Liver (tissue), 3 donors: ENCODE results near the gene LAMB4.

Source experiments
- ATF3 ChIP-seq: IDR thresholded peaks from 2 replicates; pipeline ENCODE4 v1.6.1; 2016; ENCODE audit warnings: antibody characterized with exemption
- CTCF ChIP-seq: fragments of 150-350 bp; IDR thresholded peaks from 2 replicates; pipeline ENCODE4 v1.5.1; 2017; ENCODE audit warnings: improper control_type of control experiment, low read depth, low read length; ENCODE audit not compliant: missing input control
- EGR1 ChIP-seq, 2 donors: IDR thresholded peaks; 2 replicates each; pipeline ENCODE4 v1.6.1; 2016 to 2018; ENCODE audit warnings: antibody characterized with exemption in 2 of 2, low read depth in 2 of 2
- FOXA1 ChIP-seq: IDR thresholded peaks from 2 replicates; pipeline ENCODE4 v1.6.1; 2016; ENCODE audit warnings: antibody characterized with exemption
- GABPA ChIP-seq, 2 donors: IDR thresholded peaks in 1 of 2; conservative IDR thresholded peaks in 1 of 2; 2 replicates each; pipeline ENCODE4 v1.6.1; 2016; ENCODE audit warnings: antibody characterized with exemption in 2 of 2, mild to moderate bottlenecking in 1 of 2, moderate library complexity in 1 of 2
- HNF4A ChIP-seq, 2 donors: conservative IDR thresholded peaks; 2 replicates each; pipeline ENCODE4 v1.6.1; 2016; ENCODE audit warnings: antibody characterized with exemption in 2 of 2, mild to moderate bottlenecking in 2 of 2
- HNF4G ChIP-seq: IDR thresholded peaks from 2 replicates; pipeline ENCODE4 v1.6.1; 2016; ENCODE audit warnings: antibody characterized with exemption
- JUND ChIP-seq, 2 donors: IDR thresholded peaks; 2 replicates each; pipeline ENCODE4 v1.6.1; 2016; ENCODE audit warnings: antibody characterized with exemption in 2 of 2
- MAX ChIP-seq: IDR thresholded peaks from 2 replicates; pipeline ENCODE4 v1.6.1; 2016; ENCODE audit warnings: antibody characterized with exemption
- RAD21 ChIP-seq, 2 donors: IDR thresholded peaks; 2 replicates each; pipeline ENCODE4 v1.6.1; 2016; ENCODE audit warnings: antibody characterized with exemption in 2 of 2, mild to moderate bottlenecking in 2 of 2
- REST ChIP-seq: IDR thresholded peaks from 2 replicates; pipeline ENCODE4 v1.6.1; 2016; ENCODE audit warnings: antibody characterized with exemption, mild to moderate bottlenecking
- TAF1 ChIP-seq: conservative IDR thresholded peaks from 2 replicates; pipeline ENCODE4 v1.6.1; 2016; ENCODE audit warnings: antibody characterized with exemption, mild to moderate bottlenecking
- YY1 ChIP-seq: IDR thresholded peaks from 2 replicates; pipeline ENCODE4 v1.6.1; 2016; ENCODE audit warnings: antibody characterized with exemption, mild to moderate bottlenecking
- ZBTB33 ChIP-seq: IDR thresholded peaks from 2 replicates; pipeline ENCODE4 v1.6.1; 2016; ENCODE audit warnings: antibody characterized with exemption
- donor health status: healthy.
- donor health status: healthy.

- no peak for TF ChIP-seq CTCF
- TF ChIP-seq REST: no peak
- no peak for TF ChIP-seq MAX
- no peak for TF ChIP-seq HNF4G
- no peak for TF ChIP-seq YY1
- TF ChIP-seq EGR1 (IDR thresholded peaks at IDR 0.05; ENCODE audit: low read depth in 2 of 2): no peak
- TF ChIP-seq HNF4A (conservative IDR thresholded peaks at IDR 0.05): no peak
- no peak for TF ChIP-seq JUND (IDR thresholded peaks at IDR 0.05)
- no peak for TF ChIP-seq ATF3
- no peak for TF ChIP-seq ZBTB33
- no peak for TF ChIP-seq RAD21 (IDR thresholded peaks at IDR 0.05)
- TF ChIP-seq TAF1: no peak
- TF ChIP-seq GABPA (IDR thresholded peaks at IDR 0.05 in 1 of 2, conservative IDR thresholded peaks at IDR 0.05 in 1 of 2): no peak
- no peak for TF ChIP-seq FOXA1
Observed at GRCh38 chr7:108128514-108128913, 1.6 kb downstream of the LAMB4 start.
